Measurements from ENCODE around the gene LTBP1. TPM values are rescaled to one million over a fixed set of nuclear protein-coding genes. Genes with fewer than 3 reads are reported as not detected.

LTBP1 gene
- total RNA-seq, 4 donors from 2014 or later: 15.8 to 56.7 (median 28.3) TPM

GRCh38 chr2:33122726-33123125, 176.0 kb downstream of the LTBP1 start:
- in situ Hi-C loops (cut with MboI; ENCODE audit: low pct_ligation_motif_present in 1 of 4, low pct_unique_long_range_greater_than_20kb in 1 of 4, low sequenced_read_pairs in 3 of 4) (no loop called here), intact Hi-C loops (cut with DNase I; ENCODE audit: low total_unique reads) (no loop called here)
- 91 to 100% methylated on average over 1 to 3 of the region's 3 CpGs for WGBS, 2 donors (ENCODE audit: low coverage in 1 of 2)

DNA sequence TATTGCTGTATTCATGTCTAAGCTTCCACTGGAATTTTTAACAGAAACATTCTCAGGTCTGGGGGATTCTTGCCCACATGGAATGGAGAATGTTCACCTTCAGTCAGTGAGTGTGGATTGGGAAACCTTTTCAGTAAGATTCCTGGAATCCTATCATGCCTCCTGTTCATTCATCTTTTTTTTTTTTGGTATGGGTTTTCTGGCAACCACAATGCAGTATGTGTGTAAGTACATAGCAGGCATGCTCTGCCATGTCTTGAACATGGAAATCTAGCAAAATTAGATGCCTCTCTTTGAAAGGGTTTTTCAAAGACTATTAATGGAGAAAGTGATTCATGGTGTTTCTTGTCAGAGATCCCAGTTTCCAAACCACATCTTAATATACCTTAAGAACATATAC, 176.5 kb downstream of the LTBP1 start:
- no peaks in the 10 kb centered on the region for H3K36me3 ChIP-seq
- DNase-seq: no peak
- TF ChIP-seq POLR2A (IDR thresholded peaks at IDR 0.05): no peak
- no peak for TF ChIP-seq EP300 (IDR thresholded peaks at IDR 0.05; ENCODE audit: low read depth)
- TF ChIP-seq, protein P1, sequence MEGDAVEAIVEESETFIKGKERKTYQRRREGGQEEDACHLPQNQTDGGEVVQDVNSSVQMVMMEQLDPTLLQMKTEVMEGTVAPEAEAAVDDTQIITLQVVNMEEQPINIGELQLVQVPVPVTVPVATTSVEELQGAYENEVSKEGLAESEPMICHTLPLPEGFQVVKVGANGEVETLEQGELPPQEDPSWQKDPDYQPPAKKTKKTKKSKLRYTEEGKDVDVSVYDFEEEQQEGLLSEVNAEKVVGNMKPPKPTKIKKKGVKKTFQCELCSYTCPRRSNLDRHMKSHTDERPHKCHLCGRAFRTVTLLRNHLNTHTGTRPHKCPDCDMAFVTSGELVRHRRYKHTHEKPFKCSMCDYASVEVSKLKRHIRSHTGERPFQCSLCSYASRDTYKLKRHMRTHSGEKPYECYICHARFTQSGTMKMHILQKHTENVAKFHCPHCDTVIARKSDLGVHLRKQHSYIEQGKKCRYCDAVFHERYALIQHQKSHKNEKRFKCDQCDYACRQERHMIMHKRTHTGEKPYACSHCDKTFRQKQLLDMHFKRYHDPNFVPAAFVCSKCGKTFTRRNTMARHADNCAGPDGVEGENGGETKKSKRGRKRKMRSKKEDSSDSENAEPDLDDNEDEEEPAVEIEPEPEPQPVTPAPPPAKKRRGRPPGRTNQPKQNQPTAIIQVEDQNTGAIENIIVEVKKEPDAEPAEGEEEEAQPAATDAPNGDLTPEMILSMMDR (IDR thresholded peaks at IDR 0.05): no peak
- TF ChIP-seq POLR2AphosphoS5 (IDR thresholded peaks at IDR 0.05): no peak
- no peaks in the 10 kb centered on the region for H3K27me3 ChIP-seq
- no peaks in the 10 kb centered on the region for H3K4me1 ChIP-seq
- intact Hi-C loops (cut with DNase I; ENCODE audit: low total_unique reads): no loop called here
- H3K9me3 ChIP-seq: no peaks in the 10 kb centered on the region
- H3K4me3 ChIP-seq: no peak overlapping the region
- no peak overlapping the region for H3K27ac ChIP-seq
- in situ Hi-C loops (cut with MboI; ENCODE audit: low pct_ligation_motif_present in 1 of 4, low pct_unique_long_range_greater_than_20kb in 1 of 4, low sequenced_read_pairs in 3 of 4): no loop called here

More at GRCh38 chr2:33122726-33123125, 176.0 kb downstream of the LTBP1 start:
- no peaks in the 10 kb centered on the region for H3K36me3 ChIP-seq
- H3K4me1 ChIP-seq: no peaks in the 10 kb centered on the region
- TF ChIP-seq POLR2AphosphoS5 (IDR thresholded peaks at IDR 0.05) (no peak), EP300 (IDR thresholded peaks at IDR 0.05; ENCODE audit: low read depth) (no peak), POLR2A (IDR thresholded peaks at IDR 0.05) (no peak)
- TF ChIP-seq, protein P1 (IDR thresholded peaks at IDR 0.05): no peak
- no peak for DNase-seq
- H3K4me3 ChIP-seq: no peak overlapping the region
- H3K27me3 ChIP-seq: no peaks in the 10 kb centered on the region
- no peak overlapping the region for H3K27ac ChIP-seq
- H3K9me3 ChIP-seq: no peaks in the 10 kb centered on the region

DNA sequence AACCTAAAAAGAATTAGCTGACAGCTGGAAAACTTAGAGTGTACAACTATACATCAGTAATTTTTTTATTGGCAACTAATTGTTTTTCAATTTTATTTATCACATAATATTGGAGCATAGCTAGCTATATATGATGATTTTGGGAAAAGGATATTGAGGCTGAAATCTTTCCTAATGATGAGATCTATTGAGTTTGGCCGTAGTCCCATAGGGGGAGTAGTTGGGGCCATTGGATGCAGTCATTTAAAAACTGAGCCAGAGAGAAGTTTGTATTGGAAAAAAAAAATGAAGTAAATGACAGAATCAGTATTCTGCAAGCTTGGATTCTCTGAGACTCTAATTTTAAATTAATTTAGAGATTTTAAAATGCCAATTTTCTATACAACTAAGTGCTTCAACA, 179.8 kb downstream of the LTBP1 start:
- in situ Hi-C loops (cut with MboI; ENCODE audit: low pct_ligation_motif_present in 1 of 4, low pct_unique_long_range_greater_than_20kb in 1 of 4, low sequenced_read_pairs in 3 of 4) (no loop called here), intact Hi-C loops (cut with DNase I; ENCODE audit: low total_unique reads) (no loop called here)
- Histone ChIP-seq H3K27me3 (no peaks in the 10 kb centered on the region), H3K27ac (no peak overlapping the region), H3K4me1 (no peaks in the 10 kb centered on the region), H3K4me3 (no peak overlapping the region), H3K9me3 (no peaks in the 10 kb centered on the region), H3K36me3 (no peaks in the 10 kb centered on the region)
- no peak for DNase-seq
- 92 to 93% methylated on average over 1 of the region's 1 CpG for WGBS, 2 donors (ENCODE audit: low coverage in 1 of 2)
- no peak for TF ChIP-seq EP300 (IDR thresholded peaks at IDR 0.05; ENCODE audit: low read depth)
- TF ChIP-seq POLR2A (IDR thresholded peaks at IDR 0.05): no peak
- TF ChIP-seq, protein P1 (IDR thresholded peaks at IDR 0.05): no peak
- TF ChIP-seq POLR2AphosphoS5 (IDR thresholded peaks at IDR 0.05): no peak

DNA sequence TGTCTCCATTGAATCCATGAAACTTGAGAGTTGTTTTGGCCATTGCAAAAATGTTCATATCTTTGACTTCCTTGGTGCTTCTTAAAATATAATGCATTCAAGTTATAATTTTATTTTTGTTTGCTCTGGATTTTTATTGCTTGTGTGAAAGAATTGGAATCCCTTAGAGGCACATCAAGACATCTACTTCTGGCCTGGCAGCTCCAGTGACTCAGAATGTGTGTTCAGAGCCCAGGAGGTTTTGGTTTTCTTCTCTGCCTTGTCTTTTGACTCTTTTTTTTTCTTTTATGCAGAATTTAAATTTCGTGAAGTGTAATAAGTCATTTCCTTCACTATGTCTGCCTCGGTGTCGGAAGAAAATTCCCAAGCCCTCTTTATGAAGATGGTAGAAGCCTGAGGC, 180.2 kb downstream of the LTBP1 start:
- no peaks in the 10 kb centered on the region for H3K27me3 ChIP-seq
- in situ Hi-C loops (cut with MboI; ENCODE audit: low pct_ligation_motif_present in 1 of 4, low pct_unique_long_range_greater_than_20kb in 1 of 4, low sequenced_read_pairs in 3 of 4): no loop called here
- intact Hi-C loops (cut with DNase I; ENCODE audit: low total_unique reads): no loop called here

More for the DNA sequence above, 180.2 kb downstream of the LTBP1 start:
- H3K27ac ChIP-seq: no peak overlapping the region
- no peak overlapping the region for H3K4me3 ChIP-seq
- peaks cover 0 to 4% (median 0%) of the 10 kb centered on the region in 4 donors for H3K4me1 ChIP-seq
- H3K36me3 ChIP-seq: no peaks in the 10 kb centered on the region
- no peak for DNase-seq
- no peaks in the 10 kb centered on the region for H3K9me3 ChIP-seq
- TF ChIP-seq, protein P1 (IDR thresholded peaks at IDR 0.05): no peak
- TF ChIP-seq POLR2A (IDR thresholded peaks at IDR 0.05): no peak
- WGBS, 2 donors (ENCODE audit: low coverage in 1 of 2): 75 to 85% methylated on average over 3 of the region's 3 CpGs

Data from transverse colon (tissue), 4 donors.